Osteocyte (in vitro differentiated cells): ENCODE measurements around the gene FHIT. TPM values are rescaled to one million over a fixed set of nuclear protein-coding genes. Genes with fewer than 3 reads are reported as not detected.

ENCODE experiments used
- DNase-seq: peaks from one replicate; pipeline ENCODE4 v3.0.0; 2021; ENCODE audit warnings: mixed read lengths; ENCODE audit not compliant: unreplicated experiment; ENCODE audit errors: extremely low spot score
- H3K27ac Mint-ChIP-seq: one replicate; pipeline ENCODE4 v1.8.0; 2021; ENCODE audit warnings: mild to moderate bottlenecking, mixed read lengths; ENCODE audit not compliant: unreplicated experiment
- H3K27me3 Mint-ChIP-seq: one replicate; pipeline ENCODE4 v1.8.0; 2021; ENCODE audit warnings: mixed read lengths; ENCODE audit not compliant: unreplicated experiment
- H3K36me3 Mint-ChIP-seq: one replicate; pipeline ENCODE4 v1.8.0; 2021; ENCODE audit warnings: mixed read lengths; ENCODE audit not compliant: unreplicated experiment
- H3K4me1 Mint-ChIP-seq: one replicate; pipeline ENCODE4 v1.8.0; 2021; ENCODE audit warnings: mixed read lengths; ENCODE audit not compliant: unreplicated experiment
- H3K4me3 Mint-ChIP-seq: one replicate; pipeline ENCODE4 v1.8.0; 2021; ENCODE audit warnings: mild to moderate bottlenecking, moderate library complexity, mixed read lengths; ENCODE audit not compliant: unreplicated experiment
- H3K9me3 Mint-ChIP-seq: one replicate; pipeline ENCODE4 v1.8.0; 2021; ENCODE audit warnings: mixed read lengths; ENCODE audit not compliant: unreplicated experiment
- CTCF ChIP-seq: fragments of 200-600 bp; sonication (generic); IDR thresholded peaks from 2 replicates; pipeline ENCODE4 v1.5.0; 2021; ENCODE audit warnings: antibody characterized with exemption, mild to moderate bottlenecking, moderate library complexity
- total RNA-seq: library from RNA; stranded (reverse); gene quantifications from 2 replicates; pipeline ENCODE4 v1.2.1, GENCODE V29; 2021

Gene FHIT
- total RNA-seq, 1 donor from 2014 or later = 2.3 TPM

- Mint-ChIP-seq H3K4me1 (peaks cover 4% of the 10 kb centered on the region), H3K27ac (no peak overlapping the region), H3K4me3 (no peak overlapping the region), H3K9me3 (no peaks in the 10 kb centered on the region), H3K36me3 (no peaks in the 10 kb centered on the region), H3K27me3 (no peaks in the 10 kb centered on the region)
- TF ChIP-seq CTCF = no peak
- DNase-seq = no peak
Observed at GRCh38 chr3:60388731-60389130, 862.5 kb downstream of the FHIT start.

- Mint-ChIP-seq H3K27me3 (no peaks in the 10 kb centered on the region), H3K9me3 (no peaks in the 10 kb centered on the region), H3K36me3 (no peaks in the 10 kb centered on the region), H3K4me1 (peaks cover 4% of the 10 kb centered on the region), H3K27ac (no peak overlapping the region), H3K4me3 (no peak overlapping the region)
- no peak for DNase-seq
- no peak for TF ChIP-seq CTCF
Observed at GRCh38 chr3:60386306-60386705, 864.9 kb downstream of the FHIT start.

GRCh38 chr3:60384341-60384740, 866.9 kb downstream of the FHIT start:
- Mint-ChIP-seq H3K4me1 (peaks cover 4% of the 10 kb centered on the region), H3K27ac (no peak overlapping the region), H3K36me3 (no peaks in the 10 kb centered on the region), H3K9me3 (no peaks in the 10 kb centered on the region), H3K27me3 (no peaks in the 10 kb centered on the region), H3K4me3 (no peak overlapping the region)
- no peak for TF ChIP-seq CTCF
- DNase-seq = no peak

GRCh38 chr3:60383345-60383744, 867.9 kb downstream of the FHIT start:
- peaks cover 4% of the 10 kb centered on the region for H3K4me1 Mint-ChIP-seq
- no peaks in the 10 kb centered on the region for H3K27me3 Mint-ChIP-seq

GRCh38 chr3:60366486-60366885, 884.8 kb downstream of the FHIT start:
- TF ChIP-seq CTCF = no peak

More at GRCh38 chr3:60383345-60383744, 867.9 kb downstream of the FHIT start:
- no peak for TF ChIP-seq CTCF
- Mint-ChIP-seq H3K4me3 (no peak overlapping the region), H3K27ac (no peak overlapping the region), H3K9me3 (no peaks in the 10 kb centered on the region), H3K36me3 (no peaks in the 10 kb centered on the region)
- no peak for DNase-seq

More at GRCh38 chr3:60366486-60366885, 884.8 kb downstream of the FHIT start:
- Mint-ChIP-seq H3K36me3 (no peaks in the 10 kb centered on the region), H3K4me1 (peaks cover 9% of the 10 kb centered on the region), H3K4me3 (no peak overlapping the region), H3K27me3 (no peaks in the 10 kb centered on the region), H3K9me3 (peaks cover 4% of the 10 kb centered on the region), H3K27ac (no peak overlapping the region)
- no peak for DNase-seq
